Neural cell (in vitro differentiated cells): ENCODE data around the gene MOB2. TPM values are rescaled to one million over a fixed set of nuclear protein-coding genes. Genes with fewer than 3 reads are reported as not detected.

Experiments
- H2AFZ ChIP-seq: fragments of 200-600, 300-800 bp; sonication (generic), shearing (Covaris generic); 2 replicates; pipeline ENCODE4 v1.6.0; 2014; ENCODE audit warnings: low read depth, mild to moderate bottlenecking, antibody characterized with exemption, low read length, moderate library complexity
- H3F3A ChIP-seq: fragments of 200-600 bp; shearing (Covaris generic); 2 replicates; pipeline ENCODE4 v1.6.1; 2016; ENCODE audit warnings: mild to moderate bottlenecking, moderate library complexity, mixed read lengths, antibody characterized with exemption, low read length; ENCODE audit not compliant: insufficient read depth, poor library complexity, severe bottlenecking
- H3K27ac ChIP-seq: fragments of 200-600, 300-800 bp; sonication (generic), shearing (Covaris generic); 2 replicates; pipeline ENCODE4 v1.5.1; 2014; ENCODE audit warnings: mild to moderate bottlenecking, low read length, moderate library complexity
- H3K27me3 ChIP-seq: fragments of 300-800, 200-600 bp; sonication (generic), shearing (Covaris generic); 2 replicates; pipeline ENCODE4 v1.6.0; 2014; ENCODE audit warnings: mild to moderate bottlenecking, low read depth, low read length, moderate library complexity; ENCODE audit not compliant: insufficient read depth
- H3K36me3 ChIP-seq: fragments of 300-800, 200-600 bp; sonication (generic), shearing (Covaris generic); 2 replicates; pipeline ENCODE4 v1.5.1; 2014; ENCODE audit warnings: mild to moderate bottlenecking, antibody characterized with exemption, low read length, moderate library complexity; ENCODE audit not compliant: insufficient read depth
- H3K4me2 ChIP-seq: fragments of 300-800, 200-600 bp; sonication (generic), shearing (Covaris generic); 2 replicates; pipeline ENCODE4 v1.6.0; 2014; ENCODE audit warnings: mild to moderate bottlenecking, low read length
- H3K4me3 ChIP-seq: fragments of 300-800, 200-600 bp; sonication (generic), shearing (Covaris generic); 2 replicates; pipeline ENCODE4 v1.5.1; 2014; ENCODE audit warnings: mild to moderate bottlenecking, low read length, moderate library complexity
- H3K79me2 ChIP-seq: fragments of 200-600 bp; shearing (Covaris generic); replicated peaks from 2 replicates; pipeline ENCODE4 v1.6.0; 2014; ENCODE audit warnings: mild to moderate bottlenecking, low read length, moderate library complexity; ENCODE audit not compliant: insufficient read depth
- H3K9ac ChIP-seq: fragments of 300-800, 200-600 bp; sonication (generic), shearing (Covaris generic); 2 replicates; pipeline ENCODE4 v1.6.1; 2016; ENCODE audit warnings: mild to moderate bottlenecking, low read length, mixed read lengths
- H3K9me2 ChIP-seq: fragments of 200-600 bp; shearing (Covaris generic); 2 replicates; pipeline ENCODE4 v1.6.1; 2016; ENCODE audit warnings: mild to moderate bottlenecking, low read length, mixed read lengths; ENCODE audit not compliant: insufficient read depth
- H3K9me3 ChIP-seq: fragments of 200-600, 300-800 bp; sonication (generic), shearing (Covaris generic); 2 replicates; pipeline ENCODE4 v1.6.1; 2016; ENCODE audit warnings: mild to moderate bottlenecking, mixed run types, low read length, moderate library complexity, mixed read lengths
- H4K20me1 ChIP-seq: fragments of 200-600 bp; shearing (Covaris generic); 2 replicates; pipeline ENCODE4 v1.6.1; 2016; ENCODE audit warnings: mild to moderate bottlenecking, mixed run types; ENCODE audit not compliant: insufficient read depth
- CTCF ChIP-seq: fragments of 450-650 bp; IDR thresholded peaks from 2 replicates; pipeline ENCODE4 v1.5.1; 2014; ENCODE audit warnings: antibody characterized with exemption, mild to moderate bottlenecking, moderate library complexity; ENCODE audit not compliant: poor library complexity, severe bottlenecking
- EP300 ChIP-seq: fragments of 450-650 bp; conservative IDR thresholded peaks from 2 replicates; pipeline ENCODE4 v1.6.1; 2014; ENCODE audit warnings: antibody characterized with exemption, mild to moderate bottlenecking, moderate library complexity; ENCODE audit not compliant: poor library complexity, severe bottlenecking
- EZH2 ChIP-seq: fragments of 200-600, 300-800 bp; shearing (Covaris generic), sonication (generic); IDR thresholded peaks from 2 replicates; pipeline ENCODE4 v1.6.1; 2014; ENCODE audit warnings: antibody characterized with exemption, low read length, borderline replicate concordance, mild to moderate bottlenecking; ENCODE audit not compliant: insufficient read depth, poor library complexity, severe bottlenecking
- MXI1 ChIP-seq: fragments of 450-650 bp; conservative IDR thresholded peaks from 2 replicates; pipeline ENCODE4 v1.6.1; 2014; ENCODE audit warnings: antibody characterized with exemption, mild to moderate bottlenecking; ENCODE audit not compliant: poor library complexity, severe bottlenecking
- POLR2AphosphoS5 ChIP-seq: IDR thresholded peaks from 2 replicates; pipeline ENCODE4 v1.6.1; 2012
- RAD21 ChIP-seq: fragments of 450-650 bp; conservative IDR thresholded peaks from 2 replicates; pipeline ENCODE4 v1.6.1; 2014; ENCODE audit warnings: antibody characterized with exemption, mild to moderate bottlenecking, moderate library complexity
- REST ChIP-seq: IDR thresholded peaks from 2 replicates; pipeline ENCODE4 v1.6.1; 2012; ENCODE audit warnings: borderline replicate concordance
- SMC3 ChIP-seq: fragments of 450-650 bp; conservative IDR thresholded peaks from 2 replicates; pipeline ENCODE4 v1.6.1; 2014; ENCODE audit warnings: antibody characterized with exemption, mild to moderate bottlenecking, moderate library complexity; ENCODE audit not compliant: poor library complexity
- polyA plus RNA-seq: library from polyadenylated mRNA; depleted of rRNA; stranded (reverse); fragments of >200 nt; gene quantifications from 2 replicates; pipeline ENCODE4 v1.2.3, GENCODE V29; 2014

MOB2 gene
- polyA plus RNA-seq, 1 donor from 2014 or later, result 33.2 TPM

DNA sequence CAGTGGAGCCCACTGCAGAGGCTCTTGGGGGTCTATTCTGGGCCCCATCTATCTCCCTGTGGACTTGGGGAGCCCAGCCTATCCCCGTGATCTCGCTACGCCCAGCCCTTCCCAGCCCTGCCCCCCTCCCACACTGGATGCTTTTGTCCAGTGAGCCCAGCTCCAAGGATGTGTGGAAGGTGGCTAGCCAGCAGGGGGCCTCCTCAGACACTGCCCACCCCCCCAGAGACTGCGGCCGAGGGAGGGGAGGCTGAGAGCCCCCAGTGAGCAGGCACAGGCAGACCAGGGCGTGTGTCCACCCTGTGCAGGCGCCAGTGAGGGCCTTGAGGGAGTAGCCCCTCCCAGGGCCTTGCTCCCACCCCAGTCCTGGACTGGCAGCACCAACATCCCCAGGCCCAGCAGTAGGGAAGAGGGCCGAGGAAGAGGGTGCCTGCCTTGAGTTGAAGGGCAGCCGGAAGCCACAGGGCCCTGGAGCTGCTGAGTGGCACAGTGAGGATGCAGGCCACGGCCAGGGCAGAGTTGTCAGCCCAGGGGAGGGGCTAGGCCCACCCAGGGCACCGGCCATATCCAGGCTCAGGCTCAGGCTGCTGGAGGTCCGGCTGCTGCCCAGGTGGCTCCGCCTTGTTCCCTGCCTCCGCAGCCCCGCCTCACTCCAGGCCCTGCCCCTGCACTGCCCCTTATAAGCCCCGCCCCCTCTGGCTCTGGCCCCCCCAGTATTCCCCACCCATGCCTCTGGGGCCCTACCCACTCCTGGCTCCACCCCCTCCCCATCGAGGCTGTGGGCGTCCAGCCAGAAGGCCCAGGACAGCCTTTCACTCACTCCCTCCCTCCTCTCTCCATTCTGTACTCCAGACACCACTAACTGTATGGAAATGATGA lies 28.0 kb downstream of the MOB2 start:
- H3K27ac ChIP-seq, result no peak overlapping the region
- no peaks in the 10 kb centered on the region for H3K36me3 ChIP-seq

DNA sequence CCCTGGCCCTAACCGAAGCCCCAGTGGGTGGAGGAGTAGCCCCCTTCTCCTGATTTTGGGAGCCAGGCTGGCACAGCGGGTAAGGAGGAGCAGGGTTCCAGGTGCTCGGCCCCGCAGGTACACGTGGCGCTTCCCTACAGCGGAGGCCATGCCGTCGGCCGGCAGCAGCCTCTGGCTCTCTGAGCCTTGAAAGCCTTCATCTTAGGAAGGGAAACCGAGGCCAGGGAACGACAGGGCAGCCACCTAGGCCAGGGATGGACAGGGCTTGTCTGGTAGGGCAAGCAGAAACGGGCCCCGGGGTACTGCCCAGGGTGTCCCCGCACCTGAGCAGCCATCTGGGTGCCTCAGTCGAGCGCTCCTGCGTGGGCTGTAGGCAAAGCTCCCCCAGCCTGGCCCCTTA lies 28.7 kb downstream of the MOB2 start:
- no peak overlapping the region for H2AFZ ChIP-seq
- H3K27me3 ChIP-seq, result no peaks in the 10 kb centered on the region
- no peaks in the 10 kb centered on the region for H3K9me2 ChIP-seq
- TF ChIP-seq RAD21 (no peak), CTCF (no peak), EZH2 (no peak), POLR2AphosphoS5 (no peak), SMC3 (no peak), EP300 (no peak), REST (no peak), MXI1 (no peak)
- no peaks in the 10 kb centered on the region for H3K9me3 ChIP-seq
- no peak overlapping the region for H3K4me2 ChIP-seq
- no peak overlapping the region for H3K4me3 ChIP-seq
- no peaks in the 10 kb centered on the region for H4K20me1 ChIP-seq
- H3F3A ChIP-seq, result no peaks in the 10 kb centered on the region
- no peak overlapping the region for H3K27ac ChIP-seq
- H3K36me3 ChIP-seq, result no peaks in the 10 kb centered on the region
- H3K9ac ChIP-seq, result no peak overlapping the region
- H3K79me2 ChIP-seq, result no peaks in the 10 kb centered on the region

More for the DNA sequence above, 28.0 kb downstream of the MOB2 start:
- H3K9me2 ChIP-seq, result no peaks in the 10 kb centered on the region
- H3K9ac ChIP-seq, result no peak overlapping the region
- H3K79me2 ChIP-seq, result no peaks in the 10 kb centered on the region
- H3K9me3 ChIP-seq, result no peaks in the 10 kb centered on the region
- H3F3A ChIP-seq, result no peaks in the 10 kb centered on the region
- H2AFZ ChIP-seq, result no peak overlapping the region
- no peaks in the 10 kb centered on the region for H4K20me1 ChIP-seq
- H3K4me2 ChIP-seq, result no peak overlapping the region
- no peak overlapping the region for H3K4me3 ChIP-seq
- no peaks in the 10 kb centered on the region for H3K27me3 ChIP-seq
- TF ChIP-seq RAD21 (no peak), EP300 (no peak), CTCF (peak; percentile 10)
